Thyroid gland (tissue), 4 donors: ENCODE results near the gene UCN2. TPM values are rescaled to one million over a fixed set of nuclear protein-coding genes. Genes with fewer than 3 reads are reported as not detected.
"Not testable (repeated sequence)": the region's sequence is repeated elsewhere in the genome, so short reads cannot be mapped to it uniquely, and the experiment has no call there.

Experiments used
- DNase-seq, 2 donors: peaks; one replicate each; pipeline ENCODE4 v3.0.0-alpha.2; 2019
- H3K27ac ChIP-seq, 3 donors: fragments of 200-600 bp; sonication (generic); 1 replicate in 2 of 3; 2 replicates in 1 of 3; pipeline ENCODE4 v1.5.1; 2016 to 2019; ENCODE audit warnings: mild to moderate bottlenecking in 1 of 3, moderate library complexity in 1 of 3
- H3K27me3 ChIP-seq: fragments of 200-600 bp; sonication (generic); one replicate; pipeline ENCODE4 v1.5.1; 2019
- H3K36me3 ChIP-seq, 2 donors: fragments of 200-600 bp; sonication (generic); one replicate each; pipeline ENCODE4 v1.5.1; 2016 to 2019
- H3K4me1 ChIP-seq, 2 donors: fragments of 200-600 bp; sonication (generic); one replicate each; pipeline ENCODE4 v1.5.1; 2017 to 2019
- H3K4me3 ChIP-seq, 3 donors: fragments of 200-600 bp; sonication (generic); replicated peaks in 1 of 3; 1 replicate in 2 of 3; 2 replicates in 1 of 3; pipeline ENCODE4 v1.5.1; 2016; ENCODE audit warnings: mild to moderate bottlenecking in 1 of 3
- H3K9me3 ChIP-seq: fragments of 200-600 bp; sonication (generic); one replicate; pipeline ENCODE4 v1.5.1; 2017
- POLR2A ChIP-seq, 2 donors: fragments of 450-650 bp; IDR thresholded peaks; one replicate each; pipeline ENCODE4 v1.6.1; 2017; ENCODE audit warnings: antibody characterized with exemption in 2 of 2, mild to moderate bottlenecking in 2 of 2, moderate library complexity in 1 of 2
- WGBS, 2 donors: methylation state at CpG; one replicate each; pipeline ENCODE4 v1.1.5; 2017; 5-methylcytosine and 5-hydroxymethylcytosine counted together
- intact Hi-C: fragments of 100-400 bp; cut with DNase I; formaldehyde crosslinking; loops from one replicate; pipeline ENCODE4 v1.15.1; 2023
- total RNA-seq, 4 donors: library from RNA; depleted of rRNA; stranded (reverse); fragments of >200 nt; gene quantifications; one replicate each; pipeline ENCODE4 v1.2.3, GENCODE V29; 2016
- TF ChIP-seq, protein P1 (sequence below), 6 experiments: fragments of 200-600 bp in 3 of 6; fragments of 450-650 bp in 3 of 6; sonication (generic) in 3 of 6; IDR thresholded peaks; one replicate each; pipeline ENCODE4 v1.5.1; 2016 to 2019; ENCODE audit warnings: antibody characterized with exemption in 6 of 6, mild to moderate bottlenecking in 2 of 6, inconsistent platforms in 1 of 6, moderate library complexity in 1 of 6

UCN2 gene
- total RNA-seq, 4 donors from 2014 or later, result not detected

DNA sequence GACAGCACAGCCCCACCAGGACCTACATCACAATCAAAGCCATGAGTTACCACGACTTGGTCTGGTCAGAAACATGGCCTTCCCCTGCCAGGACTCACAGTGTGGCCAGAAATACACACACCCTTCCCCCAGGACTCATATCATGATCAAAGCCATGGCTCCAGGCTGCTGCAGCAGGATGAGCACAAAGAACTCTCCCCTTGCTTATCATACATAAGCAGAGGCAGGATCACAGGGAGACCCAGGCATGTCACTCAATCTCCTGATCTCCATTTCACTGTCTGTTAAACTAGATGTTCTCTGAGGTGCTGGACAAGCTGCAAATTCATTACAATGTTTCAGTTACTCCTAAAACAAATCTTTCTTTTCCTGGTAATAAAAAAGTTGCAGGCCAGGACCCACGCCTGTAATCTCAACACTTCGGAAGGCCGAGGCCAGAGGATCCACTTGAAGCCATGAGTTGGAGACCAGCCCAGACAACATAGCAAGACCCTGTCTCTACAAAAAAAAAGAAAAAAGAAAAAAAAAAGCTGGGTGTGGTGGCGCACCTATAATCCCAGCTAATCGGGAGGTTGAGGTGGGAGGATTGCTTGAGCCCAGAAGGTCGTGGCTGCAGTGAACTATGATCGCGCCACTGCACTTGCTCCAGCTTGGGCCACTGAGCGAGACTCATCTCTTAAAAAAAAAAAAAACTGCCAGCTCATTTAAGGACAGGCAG is 8.2 kb downstream of the UCN2 start:
- intact Hi-C loops, result no loop called here
- no peak overlapping the region for H3K4me3 ChIP-seq
- no peaks in the 10 kb centered on the region for H3K27me3 ChIP-seq
- no peaks in the 10 kb centered on the region for H3K9me3 ChIP-seq
- WGBS, 2 donors, result 73 to 80% methylated on average over 10 of the region's 10 CpGs
- peak; percentile 26 to 48 for DNase-seq
- H3K4me1 ChIP-seq, result peaks cover 16 to 22% of the 10 kb centered on the region in 2 donors
- no peak overlapping the region for H3K27ac ChIP-seq
- TF ChIP-seq, protein P1, sequence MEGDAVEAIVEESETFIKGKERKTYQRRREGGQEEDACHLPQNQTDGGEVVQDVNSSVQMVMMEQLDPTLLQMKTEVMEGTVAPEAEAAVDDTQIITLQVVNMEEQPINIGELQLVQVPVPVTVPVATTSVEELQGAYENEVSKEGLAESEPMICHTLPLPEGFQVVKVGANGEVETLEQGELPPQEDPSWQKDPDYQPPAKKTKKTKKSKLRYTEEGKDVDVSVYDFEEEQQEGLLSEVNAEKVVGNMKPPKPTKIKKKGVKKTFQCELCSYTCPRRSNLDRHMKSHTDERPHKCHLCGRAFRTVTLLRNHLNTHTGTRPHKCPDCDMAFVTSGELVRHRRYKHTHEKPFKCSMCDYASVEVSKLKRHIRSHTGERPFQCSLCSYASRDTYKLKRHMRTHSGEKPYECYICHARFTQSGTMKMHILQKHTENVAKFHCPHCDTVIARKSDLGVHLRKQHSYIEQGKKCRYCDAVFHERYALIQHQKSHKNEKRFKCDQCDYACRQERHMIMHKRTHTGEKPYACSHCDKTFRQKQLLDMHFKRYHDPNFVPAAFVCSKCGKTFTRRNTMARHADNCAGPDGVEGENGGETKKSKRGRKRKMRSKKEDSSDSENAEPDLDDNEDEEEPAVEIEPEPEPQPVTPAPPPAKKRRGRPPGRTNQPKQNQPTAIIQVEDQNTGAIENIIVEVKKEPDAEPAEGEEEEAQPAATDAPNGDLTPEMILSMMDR (IDR thresholded peaks at IDR 0.05), result no peak
- no peak for TF ChIP-seq POLR2A (IDR thresholded peaks at IDR 0.05)
- H3K36me3 ChIP-seq, result no peaks in the 10 kb centered on the region

DNA sequence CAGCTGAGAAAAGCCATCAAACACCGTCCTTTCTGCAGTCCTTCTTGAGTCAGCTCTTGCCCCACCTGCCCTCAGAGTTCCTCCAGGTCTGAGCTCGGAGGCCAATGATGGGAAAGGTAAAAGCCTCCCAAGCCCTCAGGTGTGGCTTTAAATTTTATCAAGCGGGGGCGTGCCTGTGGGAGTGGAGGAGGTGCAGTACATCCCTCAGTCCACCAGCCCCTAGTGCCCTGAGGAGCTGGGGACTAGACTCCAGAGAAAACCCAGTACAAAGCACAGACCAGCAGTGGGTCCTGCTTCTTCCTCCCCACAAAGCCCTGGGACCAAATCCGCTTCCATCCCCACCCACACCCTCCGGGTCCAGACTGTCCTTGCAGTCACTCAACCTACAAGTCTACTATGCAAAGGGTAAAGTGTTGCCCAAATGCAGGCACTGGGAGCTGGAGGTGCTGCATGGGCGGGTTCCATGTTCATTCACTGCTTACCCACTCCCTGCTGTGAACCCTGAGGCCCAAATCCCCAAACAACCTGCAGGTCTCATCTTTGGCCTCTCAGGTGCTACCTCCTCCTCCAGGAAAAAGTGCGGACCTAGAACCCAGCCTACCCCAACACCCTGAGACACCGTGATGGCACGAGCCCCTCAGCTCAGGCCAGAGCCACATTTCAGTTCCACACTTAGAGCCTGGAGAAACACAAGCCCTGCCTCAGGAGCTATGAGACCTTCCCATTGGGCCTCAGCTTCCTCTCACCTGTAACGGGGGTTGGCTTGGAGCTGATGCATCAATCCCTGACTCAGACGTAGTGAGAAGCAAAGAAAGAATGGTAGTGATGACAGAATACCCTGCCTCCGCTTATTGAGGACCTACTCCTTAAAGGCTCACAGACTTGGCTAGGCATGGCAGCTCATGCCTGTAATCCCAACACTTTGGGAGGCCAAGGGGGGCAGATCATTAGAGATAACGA is 9.4 kb downstream of the UCN2 start:
- Histone ChIP-seq H3K36me3 (no peaks in the 10 kb centered on the region), H3K27ac (no peak overlapping the region), H3K9me3 (no peaks in the 10 kb centered on the region), H3K4me1 (peaks cover 15 to 16% of the 10 kb centered on the region in 2 donors), H3K27me3 (no peaks in the 10 kb centered on the region), H3K4me3 (no peak overlapping the region)
- 82 to 87% methylated on average over 14 of the region's 14 CpGs for WGBS, 2 donors
- no peak for DNase-seq
- TF ChIP-seq, protein P1 (IDR thresholded peaks at IDR 0.05), result no peak
- TF ChIP-seq POLR2A (IDR thresholded peaks at IDR 0.05), result no peak
- intact Hi-C loops, result no loop called here

DNA sequence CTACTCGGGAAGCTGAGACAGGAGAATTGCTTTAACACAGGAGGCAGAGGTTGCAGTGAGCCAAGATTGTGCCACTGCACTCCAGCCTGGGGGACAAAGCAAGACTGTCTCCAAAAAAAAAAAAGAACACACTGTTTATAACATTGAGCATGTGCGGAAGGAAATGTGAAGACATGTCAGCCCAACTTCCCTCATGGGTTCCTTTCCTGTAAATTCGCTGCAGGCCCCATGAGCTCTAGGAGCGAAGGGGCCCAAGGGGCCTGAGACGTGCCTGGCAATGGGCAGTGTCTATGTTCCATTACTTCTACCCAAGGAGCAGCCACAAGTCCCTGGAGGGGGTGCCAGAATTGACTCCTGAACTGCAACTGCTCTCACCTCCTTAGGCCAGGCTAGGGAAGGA is 10.2 kb downstream of the UCN2 start:
- DNase-seq, result no peak
- Histone ChIP-seq H3K27me3 (no peaks in the 10 kb centered on the region), H3K27ac (no peak overlapping the region), H3K4me3 (no peak overlapping the region), H3K9me3 (no peaks in the 10 kb centered on the region), H3K36me3 (no peaks in the 10 kb centered on the region), H3K4me1 (peaks cover 15 to 16% of the 10 kb centered on the region in 2 donors)
- intact Hi-C loops, result no loop called here
- WGBS, 2 donors, result 92 to 94% methylated on average over 5 of the region's 5 CpGs
- TF ChIP-seq, protein P1 (IDR thresholded peaks at IDR 0.05), result no peak
- TF ChIP-seq POLR2A (IDR thresholded peaks at IDR 0.05), result no peak

DNA sequence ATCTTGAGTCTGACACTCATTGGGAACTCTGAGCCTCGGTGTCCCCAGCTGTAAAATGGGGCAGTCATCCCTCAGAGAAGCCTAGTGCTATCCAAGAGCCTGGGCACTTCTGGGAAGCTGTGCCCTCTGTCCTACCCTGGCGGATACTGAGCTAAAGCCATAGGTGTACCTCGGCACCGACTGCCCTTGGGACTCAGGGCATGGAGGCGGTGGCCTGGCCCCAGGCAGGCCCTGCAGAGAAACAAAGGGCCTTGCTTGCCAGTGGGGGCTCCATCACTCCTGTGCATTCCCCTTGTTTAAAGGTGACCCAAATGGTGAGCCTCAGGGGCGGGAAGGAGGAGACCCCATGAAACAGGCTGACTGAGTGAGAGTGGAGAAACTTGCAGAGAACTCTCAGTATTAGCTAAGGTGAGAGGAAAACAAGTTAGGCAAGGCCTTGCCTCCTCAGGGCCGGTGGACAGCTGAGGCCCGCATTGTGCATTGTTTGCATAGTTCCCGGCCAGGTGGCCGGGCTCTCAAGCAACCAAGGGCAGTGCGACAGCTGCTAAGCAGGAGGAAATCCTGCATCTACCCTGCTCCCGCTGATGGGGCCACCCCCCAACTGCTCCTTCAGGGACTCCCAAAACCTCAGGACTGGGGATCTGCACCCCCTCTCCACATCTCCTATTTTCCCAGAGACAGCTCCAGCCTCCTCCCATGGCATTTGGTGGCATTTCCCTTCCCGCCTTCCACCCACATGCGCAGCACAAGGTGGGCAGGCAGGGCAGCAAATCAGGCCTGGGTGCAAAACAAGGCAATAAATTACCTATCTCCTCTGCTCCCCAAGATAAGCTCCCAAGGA is 11.2 kb downstream of the UCN2 start:
- intact Hi-C loops, result no loop called here
- TF ChIP-seq, protein P1 (IDR thresholded peaks at IDR 0.05), result no peak
- no peak for TF ChIP-seq POLR2A (IDR thresholded peaks at IDR 0.05)
- H3K9me3 ChIP-seq, result no peaks in the 10 kb centered on the region
- peak; percentile 7 to 21 for DNase-seq
- 66 to 73% methylated on average over 10 to 14 of the region's 14 CpGs for WGBS, 2 donors
- H3K36me3 ChIP-seq, result no peaks in the 10 kb centered on the region
- H3K4me3 ChIP-seq, result no peak overlapping the region
- H3K4me1 ChIP-seq, result peaks cover 9% of the 10 kb centered on the region in 2 donors
- H3K27ac ChIP-seq, result no peak overlapping the region
- no peaks in the 10 kb centered on the region for H3K27me3 ChIP-seq

DNA sequence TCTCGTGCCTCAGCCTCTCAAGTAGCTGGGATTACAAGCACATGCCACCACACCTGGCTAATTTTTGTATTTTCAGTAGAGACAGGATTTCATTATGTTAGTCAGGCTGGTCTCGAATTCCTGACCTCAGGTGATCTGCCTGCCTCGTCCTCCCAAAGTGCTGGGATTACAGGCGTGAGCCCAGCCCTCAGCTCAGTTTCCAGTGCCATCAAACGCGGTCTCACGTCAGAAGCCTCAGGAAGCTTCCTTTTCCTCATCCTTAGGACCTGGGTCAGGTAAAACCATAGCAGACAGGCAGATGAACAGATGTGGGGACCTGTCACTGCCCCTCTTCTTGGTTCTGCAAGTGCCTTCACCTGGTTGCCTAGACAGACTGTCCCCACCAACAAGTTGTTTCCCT is 11.9 kb downstream of the UCN2 start:
- H3K4me1 ChIP-seq, H3K27ac ChIP-seq, DNase-seq, H3K4me3 ChIP-seq, intact Hi-C loops, H3K27me3 ChIP-seq, H3K9me3 ChIP-seq, H3K36me3 ChIP-seq: not testable (repeated sequence)
- WGBS, 2 donors, result 88 to 95% methylated on average over 7 of the region's 7 CpGs
